GM13976 (cell line): Measurements from ENCODE around the gene HOXD12.
A peak's percentile ranks its signal among the peaks of the same experiment; 100 is the strongest.

Source experiments
- DNase-seq: peaks from one replicate; pipeline ENCODE4 v3.0.0; 2012; ENCODE audit warnings: low spot score
- in situ Hi-C: fragments of 300-500 bp; cut with MboI; formaldehyde crosslinking; loops from one replicate; pipeline ENCODE4 v1.12.0; 2022; ENCODE audit warnings: low sequenced_read_pairs, mixed read lengths, inconsistent platforms; ENCODE audit not compliant: unreplicated experiment
- TF ChIP-seq, protein P1 (sequence below): IDR thresholded peaks from 2 replicates; pipeline ENCODE4 v1.5.1; 2012; ENCODE audit warnings: borderline replicate concordance, mild to moderate bottlenecking; ENCODE audit not compliant: insufficient read depth; ENCODE audit errors: extremely low read depth, missing control alignments, control extremely low read depth

The HOXD12 gene, protein sequence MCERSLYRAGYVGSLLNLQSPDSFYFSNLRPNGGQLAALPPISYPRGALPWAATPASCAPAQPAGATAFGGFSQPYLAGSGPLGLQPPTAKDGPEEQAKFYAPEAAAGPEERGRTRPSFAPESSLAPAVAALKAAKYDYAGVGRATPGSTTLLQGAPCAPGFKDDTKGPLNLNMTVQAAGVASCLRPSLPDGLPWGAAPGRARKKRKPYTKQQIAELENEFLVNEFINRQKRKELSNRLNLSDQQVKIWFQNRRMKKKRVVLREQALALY

GRCh38 chr2:176099728-176100546, at the start of gene HOXD12:
TSS of gene HOXD12 (plus strand) at chr2:176099795. CDS start at chr2:176099802, 7 bp downstream.
- in situ Hi-C loops = loop anchor here (25.0 kb wide), 1 partner anchor 738 kb away; no protein-coding TSS in a partner anchor
- no peak for DNase-seq

DNA sequence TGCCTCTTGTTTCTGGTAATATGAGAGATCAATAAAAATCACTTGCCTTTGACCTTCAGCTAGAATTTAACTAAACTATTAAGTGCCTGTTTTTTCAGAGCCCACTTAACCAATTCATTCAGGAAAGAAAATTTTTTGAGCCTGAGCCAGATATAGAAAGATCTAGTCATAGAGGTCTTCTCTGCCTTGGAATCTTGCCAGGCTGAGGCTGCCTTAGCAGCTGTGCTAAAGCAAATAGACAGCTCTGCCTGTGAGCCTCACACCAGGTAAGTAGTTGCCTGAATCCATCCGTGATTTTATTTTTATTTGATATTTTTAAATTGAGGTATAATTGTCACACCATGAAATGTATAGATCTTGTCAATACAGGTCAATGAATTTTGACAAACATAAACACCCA, 43.2 kb upstream of the HOXD12 start:
- in situ Hi-C loops = no loop called here
- DNase-seq = no peak
- TF ChIP-seq, protein P1, sequence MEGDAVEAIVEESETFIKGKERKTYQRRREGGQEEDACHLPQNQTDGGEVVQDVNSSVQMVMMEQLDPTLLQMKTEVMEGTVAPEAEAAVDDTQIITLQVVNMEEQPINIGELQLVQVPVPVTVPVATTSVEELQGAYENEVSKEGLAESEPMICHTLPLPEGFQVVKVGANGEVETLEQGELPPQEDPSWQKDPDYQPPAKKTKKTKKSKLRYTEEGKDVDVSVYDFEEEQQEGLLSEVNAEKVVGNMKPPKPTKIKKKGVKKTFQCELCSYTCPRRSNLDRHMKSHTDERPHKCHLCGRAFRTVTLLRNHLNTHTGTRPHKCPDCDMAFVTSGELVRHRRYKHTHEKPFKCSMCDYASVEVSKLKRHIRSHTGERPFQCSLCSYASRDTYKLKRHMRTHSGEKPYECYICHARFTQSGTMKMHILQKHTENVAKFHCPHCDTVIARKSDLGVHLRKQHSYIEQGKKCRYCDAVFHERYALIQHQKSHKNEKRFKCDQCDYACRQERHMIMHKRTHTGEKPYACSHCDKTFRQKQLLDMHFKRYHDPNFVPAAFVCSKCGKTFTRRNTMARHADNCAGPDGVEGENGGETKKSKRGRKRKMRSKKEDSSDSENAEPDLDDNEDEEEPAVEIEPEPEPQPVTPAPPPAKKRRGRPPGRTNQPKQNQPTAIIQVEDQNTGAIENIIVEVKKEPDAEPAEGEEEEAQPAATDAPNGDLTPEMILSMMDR = no peak

More at GRCh38 chr2:176099728-176100546, at the start of gene HOXD12:
- TF ChIP-seq, protein P1 = no peak

GRCh38 chr2:176063958-176064357, 35.6 kb upstream of the HOXD12 start:
- TF ChIP-seq, protein P1 = no peak

GRCh38 chr2:176066645-176067588, 32.7 kb upstream of the HOXD12 start:
- in situ Hi-C loops = no loop called here
- TF ChIP-seq, protein P1 = no peak
- DNase-seq = peak; percentile 25

More at GRCh38 chr2:176063958-176064357, 35.6 kb upstream of the HOXD12 start:
- DNase-seq = no peak
- in situ Hi-C loops = no loop called here

- TF ChIP-seq, protein P1 = no peak
- DNase-seq = peak; percentile 28
- in situ Hi-C loops = no loop called here
Measured at GRCh38 chr2:176067589-176068418, 31.8 kb upstream of the HOXD12 start.

GRCh38 chr2:176068419-176068832, 31.2 kb upstream of the HOXD12 start:
- in situ Hi-C loops = no loop called here
- TF ChIP-seq, protein P1 = no peak
- peak; percentile 10 for DNase-seq
